IMR-90 (cell line): ENCODE measurements around the gene CR1L. TPM values are rescaled to one million over a fixed set of nuclear protein-coding genes. Genes with fewer than 3 reads are reported as not detected.
"Not testable (repeated sequence)": the region's sequence is repeated elsewhere in the genome, so short reads cannot be mapped to it uniquely, and the experiment has no call there.

Experiments
- ATAC-seq: fragments of 200-7000 bp; cut with Tn5 transposase; 2 replicates; pipeline ENCODE4 v1.9.1; 2020; ENCODE audit warnings: low read depth, mild to moderate bottlenecking, moderate library complexity
- BruUV-seq: library from RNA; stranded (reverse); fragments of 400-500 nt; replicated peaks from 2 replicates; lab custom pipeline; 2021; lab: Mats Ljungman, UMichigan
- CTCF ChIA-PET: fragments of 300-600 bp; formaldehyde crosslinking; extraction: SDS; loops from one replicate; lab custom pipeline; 2021; ENCODE audit warnings: antibody characterized with exemption; lab: Yijun Ruan, JAX
- POLR2A ChIA-PET: fragments of 300-600 bp; sonication (Branson Sonifier 250); formaldehyde crosslinking; loops from one replicate; lab custom pipeline; 2022; ENCODE audit warnings: antibody characterized with exemption; ENCODE audit not compliant: unreplicated experiment; lab: Charles Lee
- DNase-seq: peaks from one replicate; pipeline ENCODE4 v3.0.0; 2013
- H2AFZ ChIP-seq: replicated peaks from 2 replicates; pipeline ENCODE3; 2013; ENCODE audit warnings: low read length, mild to moderate bottlenecking; ENCODE audit not compliant: poor library complexity
- H2AK5ac ChIP-seq: 2 replicates; pipeline ENCODE4 v1.6.1; 2013; ENCODE audit warnings: low read depth, low read length, inconsistent platforms
- H2AK9ac ChIP-seq: replicated peaks from 2 replicates; pipeline ENCODE3; 2013; ENCODE audit warnings: mild to moderate bottlenecking, low read depth, low read length, moderate library complexity; ENCODE audit not compliant: poor library complexity
- H2BK120ac ChIP-seq: 2 replicates; pipeline ENCODE4 v1.6.1; 2013; ENCODE audit warnings: low read depth, low read length, inconsistent platforms
- H2BK15ac ChIP-seq: 3 replicates; pipeline ENCODE4 v1.6.1; 2013; ENCODE audit warnings: low read depth, low read length, inconsistent platforms
- H2BK20ac ChIP-seq: 2 replicates; pipeline ENCODE4 v1.6.1; 2013; ENCODE audit warnings: low read depth, mild to moderate bottlenecking, inconsistent platforms, low read length, moderate library complexity
- H2BK5ac ChIP-seq: 2 replicates; pipeline ENCODE4 v1.6.1; 2013; ENCODE audit warnings: mild to moderate bottlenecking, low read depth, low read length, inconsistent platforms; ENCODE audit not compliant: poor library complexity, severe bottlenecking
- H3K14ac ChIP-seq: replicated peaks from 2 replicates; pipeline ENCODE4 v1.6.1; 2013; ENCODE audit warnings: low read depth, low read length, inconsistent platforms
- H3K18ac ChIP-seq: 2 replicates; pipeline ENCODE4 v1.6.1; 2013; ENCODE audit warnings: low read depth, low read length, control low read depth
- H3K23ac ChIP-seq: 2 replicates; pipeline ENCODE4 v1.6.1; 2013; ENCODE audit warnings: low read depth, low read length, inconsistent platforms
- H3K27ac ChIP-seq: 2 replicates; pipeline ENCODE4 v1.5.1; 2013; ENCODE audit warnings: mild to moderate bottlenecking, control low read depth, low read length; ENCODE audit not compliant: insufficient read depth
- H3K27me3 ChIP-seq: 2 replicates; pipeline ENCODE4 v1.6.1; 2013; ENCODE audit warnings: low read length; ENCODE audit not compliant: control insufficient read depth, insufficient read depth
- H3K36me3 ChIP-seq: 2 replicates; pipeline ENCODE4 v1.6.1; 2013; ENCODE audit warnings: low read length, mixed read lengths; ENCODE audit not compliant: control insufficient read depth, insufficient read depth
- H3K4ac ChIP-seq: 2 replicates; pipeline ENCODE4 v1.6.1; 2013; ENCODE audit warnings: low read depth, low read length, inconsistent platforms
- H3K4me1 ChIP-seq: 2 replicates; pipeline ENCODE4 v1.6.1; 2013; ENCODE audit warnings: low read length, mixed read lengths; ENCODE audit not compliant: control insufficient read depth, insufficient read depth
- H3K4me2 ChIP-seq: 2 replicates; pipeline ENCODE4 v1.6.1; 2013; ENCODE audit warnings: low read depth, mild to moderate bottlenecking, control low read depth, low read length, moderate library complexity
- H3K4me3 ChIP-seq: 2 replicates; pipeline ENCODE4 v1.5.1; 2013; ENCODE audit warnings: low read depth, mild to moderate bottlenecking, control low read depth, low read length, moderate library complexity; ENCODE audit not compliant: insufficient read depth
- H3K56ac ChIP-seq: 2 replicates; pipeline ENCODE4 v1.6.1; 2013; ENCODE audit warnings: low read length, inconsistent platforms; ENCODE audit not compliant: insufficient read depth; ENCODE audit errors: extremely low read depth
- H3K79me1 ChIP-seq, 2 experiments: 2 replicates each; pipeline ENCODE4 v1.6.1; 2013; ENCODE audit warnings: low read length in 2 of 2, inconsistent platforms in 1 of 2, low read depth in 1 of 2
- H3K9ac ChIP-seq: 2 replicates; pipeline ENCODE4 v1.6.1; 2013; ENCODE audit warnings: low read depth, low read length, control low read depth
- H3K9me1 ChIP-seq: 2 replicates; pipeline ENCODE4 v1.6.1; 2013; ENCODE audit warnings: low read length, inconsistent platforms; ENCODE audit not compliant: insufficient read depth
- H3K9me3 ChIP-seq: 2 replicates; pipeline ENCODE4 v1.6.1; 2013; ENCODE audit warnings: low read length; ENCODE audit not compliant: control insufficient read depth, insufficient read depth
- H4K20me1 ChIP-seq: 2 replicates; pipeline ENCODE4 v1.6.1; 2013; ENCODE audit warnings: low read length, inconsistent platforms; ENCODE audit not compliant: insufficient read depth
- H4K5ac ChIP-seq: 2 replicates; pipeline ENCODE4 v1.6.1; 2013; ENCODE audit warnings: mild to moderate bottlenecking, low read depth, low read length, control low read depth
- H4K8ac ChIP-seq, 2 experiments: 2 replicates each; pipeline ENCODE4 v1.6.1; 2013; ENCODE audit warnings: low read depth in 2 of 2, low read length in 2 of 2, control low read depth in 1 of 2, inconsistent platforms in 1 of 2
- H4K91ac ChIP-seq: 2 replicates; pipeline ENCODE4 v1.6.1; 2013; ENCODE audit warnings: low read depth, low read length, inconsistent platforms; ENCODE audit not compliant: insufficient read depth
- WGBS, 2 experiments: methylation state at CpG; one replicate each; pipeline versions ENCODE4 v1.1.5 to v1.1.7; 2013; ENCODE audit warnings: missing lambda C conversion rate in 2 of 2; ENCODE audit not compliant: insufficient read length in 1 of 2; ENCODE audit errors: extremely low coverage in 2 of 2; 5-methylcytosine and 5-hydroxymethylcytosine counted together
- dilution Hi-C: fragments of 300-500 bp; cut with HindIII; formaldehyde crosslinking; loops from one replicate; pipeline ENCODE4 v1.14.3; 2018; ENCODE audit warnings: low sequenced_read_pairs; ENCODE audit not compliant: unreplicated experiment
- in situ Hi-C: fragments of 300-500 bp; cut with MboI; formaldehyde crosslinking; loops from 3 replicates; pipeline ENCODE4 v1.14.3; 2019; ENCODE audit warnings: low sequenced_read_pairs, inconsistent platforms, mixed read lengths
- intact Hi-C: fragments of 100-400 bp; cut with micrococcal nuclease; formaldehyde crosslinking; loops from 2 replicates; pipeline ENCODE4 v1.10.0; 2022
- polyA plus RNA-seq, 3 experiments: library from polyadenylated mRNA; depleted of rRNA; stranded (reverse); fragments of >200 nt; gene quantifications; 2 replicates each; pipeline ENCODE4 v1.2.3, GENCODE V29; 2012; ENCODE audit warnings: low replicate concordance in 1 of 3
- total RNA-seq: library from RNA; depleted of rRNA; stranded (reverse); fragments of >200 nt; gene quantifications from 2 replicates; pipeline ENCODE4 v1.2.3, GENCODE V29; 2012

The CR1L gene
- total and polyA plus RNA-seq, 2 of the 4 experiments (the other 2 are of a cell fraction), result not detected

DNA sequence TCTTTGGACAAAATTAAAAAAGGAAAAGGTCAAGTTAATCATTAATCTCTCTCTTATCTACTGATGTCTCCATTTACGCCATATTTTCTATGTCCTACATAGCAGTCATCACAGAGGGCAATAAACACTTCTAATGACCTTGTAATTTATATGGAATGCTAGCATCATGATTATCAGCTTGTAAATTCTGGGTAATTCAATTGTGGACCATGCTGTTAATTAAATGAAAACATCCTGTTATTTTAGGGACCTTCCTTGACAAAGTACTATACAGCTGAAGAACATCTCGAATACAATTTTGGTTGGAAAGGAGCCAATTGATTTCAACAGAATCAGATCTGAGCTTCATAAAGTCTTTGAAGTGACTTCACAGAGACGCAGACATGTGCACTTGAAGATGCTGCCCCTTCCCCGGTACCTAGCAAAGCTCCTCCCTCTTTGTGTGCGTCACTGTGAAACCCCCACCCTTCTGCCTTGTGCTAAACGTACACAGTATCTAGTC, 93.3 kb downstream of the CR1L start:
- H3K27ac ChIP-seq, H4K5ac ChIP-seq, H4K8ac ChIP-seq, H2BK5ac ChIP-seq, H3K18ac ChIP-seq, H3K4me2 ChIP-seq, dilution Hi-C loops, H3K23ac ChIP-seq, H4K91ac ChIP-seq, H3K9me1 ChIP-seq, H3K9ac ChIP-seq, H2BK20ac ChIP-seq, H3K4me3 ChIP-seq, H2AFZ ChIP-seq, H3K79me1 ChIP-seq, BruUV-seq, H2BK120ac ChIP-seq, H3K4me1 ChIP-seq, H3K14ac ChIP-seq, H3K4ac ChIP-seq, H3K27me3 ChIP-seq, intact Hi-C loops, in situ Hi-C loops, CTCF ChIA-PET, H3K9me3 ChIP-seq, H3K56ac ChIP-seq, DNase-seq, H3K36me3 ChIP-seq, ATAC-seq, H2AK9ac ChIP-seq, H2BK15ac ChIP-seq, H2AK5ac ChIP-seq, POLR2A ChIA-PET, H4K20me1 ChIP-seq: not testable (repeated sequence)
- WGBS, 2 experiments, result no CpG with 5 or more reads among the region's 6 CpGs
